Glutamatergic neuron (in vitro differentiated cells): ENCODE measurements around the gene UQCR10. TPM values are rescaled to one million over a fixed set of nuclear protein-coding genes. Genes with fewer than 3 reads are reported as not detected.

Source experiments
- DNase-seq: peaks from one replicate; pipeline ENCODE4 v3.0.0; 2022
- H3K27ac Mint-ChIP-seq: one replicate; pipeline ENCODE4 v1.8.0; 2020; ENCODE audit warnings: mild to moderate bottlenecking, mixed read lengths, inconsistent platforms; ENCODE audit not compliant: unreplicated experiment
- H3K27me3 Mint-ChIP-seq: one replicate; pipeline ENCODE4 v1.8.0; 2020; ENCODE audit warnings: mild to moderate bottlenecking, moderate library complexity, mixed read lengths, inconsistent platforms; ENCODE audit not compliant: unreplicated experiment
- H3K36me3 Mint-ChIP-seq: one replicate; pipeline ENCODE4 v1.8.0; 2020; ENCODE audit warnings: mild to moderate bottlenecking, mixed read lengths, inconsistent platforms; ENCODE audit not compliant: unreplicated experiment
- H3K4me1 Mint-ChIP-seq: one replicate; pipeline ENCODE4 v1.8.0; 2020; ENCODE audit warnings: mild to moderate bottlenecking, low read depth, mixed read lengths, inconsistent platforms; ENCODE audit not compliant: unreplicated experiment
- H3K4me3 Mint-ChIP-seq: one replicate; pipeline ENCODE4 v1.8.0; 2020; ENCODE audit warnings: mild to moderate bottlenecking, mixed read lengths, inconsistent platforms; ENCODE audit not compliant: unreplicated experiment
- H3K9me3 Mint-ChIP-seq: one replicate; pipeline ENCODE4 v1.8.0; 2020; ENCODE audit warnings: mild to moderate bottlenecking, moderate library complexity, mixed read lengths, inconsistent platforms; ENCODE audit not compliant: unreplicated experiment
- CTCF ChIP-seq: fragments of 200-600 bp; sonication (generic); IDR thresholded peaks from one replicate; pipeline ENCODE4 v1.5.0; 2021; ENCODE audit not compliant: partially characterized antibody, unreplicated experiment
- total RNA-seq: library from RNA; stranded (reverse); fragmentation: NEBNext Ultra II Directional; extraction: Animal tissue kit (Norgen Biotek cat#: 25700); gene quantifications from one replicate; pipeline ENCODE4 v1.2.1, GENCODE V29; 2021; ENCODE audit not compliant: unreplicated experiment

Gene UQCR10
- total RNA-seq, 1 donor from 2014 or later, result 77.7 TPM

GRCh38 chr22:29803190-29803589 lies 36.0 kb downstream of the UQCR10 start:
- Mint-ChIP-seq H3K4me3 (no peak overlapping the region), H3K9me3 (peaks cover 5% of the 10 kb centered on the region), H3K4me1 (peaks cover 15% of the 10 kb centered on the region), H3K27ac (no peak overlapping the region), H3K36me3 (peaks cover 11% of the 10 kb centered on the region), H3K27me3 (peaks cover 2% of the 10 kb centered on the region)
- DNase-seq, result no peak
- TF ChIP-seq CTCF, result no peak

- TF ChIP-seq CTCF, result no peak
- H3K27me3 Mint-ChIP-seq, result peaks cover 2% of the 10 kb centered on the region
- H3K4me1 Mint-ChIP-seq, result peaks cover 11% of the 10 kb centered on the region
- H3K27ac Mint-ChIP-seq, result no peak overlapping the region
- H3K9me3 Mint-ChIP-seq, result peaks cover 5% of the 10 kb centered on the region
- H3K36me3 Mint-ChIP-seq, result peaks cover 11% of the 10 kb centered on the region
- no peak overlapping the region for H3K4me3 Mint-ChIP-seq
- DNase-seq, result no peak
Measured at GRCh38 chr22:29804985-29805384, 37.8 kb downstream of the UQCR10 start.

DNA sequence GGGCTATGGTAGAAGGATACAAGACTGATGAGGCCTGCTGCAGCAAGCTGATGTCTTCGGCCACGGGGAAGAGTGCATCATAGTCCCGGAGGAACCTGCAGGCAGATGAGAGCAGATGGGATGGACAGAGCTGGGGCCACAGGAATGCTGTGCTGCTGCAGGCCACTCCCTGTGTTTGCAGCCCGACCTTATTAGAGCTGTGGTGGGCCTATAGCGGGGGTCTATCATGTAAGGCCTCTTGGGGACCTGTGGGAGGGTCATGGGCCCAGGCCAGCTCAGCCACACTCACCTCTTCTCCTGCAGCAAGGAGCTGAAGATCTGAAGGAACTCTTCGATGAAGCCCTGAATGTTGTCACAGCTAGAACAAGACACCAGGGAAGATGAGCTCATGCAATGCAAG lies 39.0 kb downstream of the UQCR10 start:
- H3K27me3 Mint-ChIP-seq, result peaks cover 2% of the 10 kb centered on the region
- DNase-seq, result peak; percentile 38
- peaks cover 11% of the 10 kb centered on the region for H3K36me3 Mint-ChIP-seq
- H3K9me3 Mint-ChIP-seq, result peaks cover 5% of the 10 kb centered on the region
- H3K27ac Mint-ChIP-seq, result peak overlapping the region; percentile 13
- peaks cover 11% of the 10 kb centered on the region for H3K4me1 Mint-ChIP-seq
- peak overlapping the region; percentile 41 for H3K4me3 Mint-ChIP-seq
- no peak for TF ChIP-seq CTCF

GRCh38 chr22:29810216-29810615 lies 43.0 kb downstream of the UQCR10 start:
- H3K9me3 Mint-ChIP-seq, result peaks cover 5% of the 10 kb centered on the region
- H3K4me1 Mint-ChIP-seq, result peaks cover 11% of the 10 kb centered on the region
- no peak overlapping the region for H3K4me3 Mint-ChIP-seq
- no peak for TF ChIP-seq CTCF
- peaks cover 4% of the 10 kb centered on the region for H3K27me3 Mint-ChIP-seq
- DNase-seq, result no peak
- H3K36me3 Mint-ChIP-seq, result peaks cover 10% of the 10 kb centered on the region
- H3K27ac Mint-ChIP-seq, result no peak overlapping the region

GRCh38 chr22:29811377-29811776 lies 44.2 kb downstream of the UQCR10 start:
- DNase-seq, result no peak
- peaks cover 1% of the 10 kb centered on the region for H3K27me3 Mint-ChIP-seq
- peaks cover 2% of the 10 kb centered on the region for H3K9me3 Mint-ChIP-seq
- H3K4me1 Mint-ChIP-seq, result peaks cover 13% of the 10 kb centered on the region
- no peak overlapping the region for H3K27ac Mint-ChIP-seq
- H3K36me3 Mint-ChIP-seq, result no peaks in the 10 kb centered on the region
- H3K4me3 Mint-ChIP-seq, result no peak overlapping the region
- no peak for TF ChIP-seq CTCF
